ENCODE results near the gene AGFG2. TPM values are rescaled to one million over a fixed set of nuclear protein-coding genes. Genes with fewer than 3 reads are reported as not detected.
"Not testable (repeated sequence)": the region's sequence is repeated elsewhere in the genome, so short reads cannot be mapped to it uniquely, and the experiment has no call there.

Gene AGFG2
- total and polyA plus RNA-seq, 2 of the 4 experiments (the other 2 are of a cell fraction) = 3.0 to 10.0 TPM

GRCh38 chr7:100528108-100528866 lies 10.7 kb upstream of the AGFG2 start:
- H3K14ac ChIP-seq (replicated peaks; ENCODE audit: low read depth, low read length); H3K36me3 ChIP-seq (ENCODE audit: control insufficient read depth, insufficient read depth, low read length); H3K9me1 ChIP-seq (ENCODE audit: insufficient read depth, low read length); H3K4me2 ChIP-seq (ENCODE audit: low read depth, low read length); H3K27ac ChIP-seq (ENCODE audit: insufficient read depth, low read length); H3K4me1 ChIP-seq (ENCODE audit: control insufficient read depth, insufficient read depth, low read length); H2AK5ac ChIP-seq (ENCODE audit: low read depth, low read length); intact Hi-C loops (cut with micrococcal nuclease); H2AK9ac ChIP-seq (replicated peaks; ENCODE audit: low read depth, low read length, poor library complexity); H4K20me1 ChIP-seq (ENCODE audit: insufficient read depth, low read length); H3K18ac ChIP-seq (ENCODE audit: low read depth, low read length); H3K9me3 ChIP-seq (ENCODE audit: control insufficient read depth, insufficient read depth, low read length); H3K9ac ChIP-seq (ENCODE audit: low read depth, low read length); H4K8ac ChIP-seq (ENCODE audit: low read depth in 2 of 2, low read length in 2 of 2); H2BK20ac ChIP-seq (ENCODE audit: low read depth, low read length); H3K56ac ChIP-seq (ENCODE audit: extremely low read depth, insufficient read depth, low read length); BruUV-seq (replicated peaks); H3K27me3 ChIP-seq (ENCODE audit: control insufficient read depth, insufficient read depth, low read length); ATAC-seq (ENCODE audit: low read depth); DNase-seq; H3K4ac ChIP-seq (ENCODE audit: low read depth, low read length); H3K79me1 ChIP-seq (ENCODE audit: low read depth in 1 of 2, low read length in 2 of 2); in situ Hi-C loops (cut with MboI; ENCODE audit: low sequenced_read_pairs); H4K91ac ChIP-seq (ENCODE audit: insufficient read depth, low read depth, low read length); H2BK15ac ChIP-seq (ENCODE audit: low read depth, low read length); H2AFZ ChIP-seq (replicated peaks; ENCODE audit: low read length, poor library complexity); H2BK120ac ChIP-seq (ENCODE audit: low read depth, low read length); H2BK5ac ChIP-seq (ENCODE audit: low read depth, low read length, poor library complexity, severe bottlenecking); H3K23ac ChIP-seq (ENCODE audit: low read depth, low read length); dilution Hi-C loops (cut with HindIII; ENCODE audit: low sequenced_read_pairs, unreplicated experiment); CTCF ChIA-PET; H4K5ac ChIP-seq (ENCODE audit: low read depth, low read length); H3K4me3 ChIP-seq (ENCODE audit: insufficient read depth, low read depth, low read length): not testable (repeated sequence)
- POLR2A ChIA-PET (ENCODE audit: unreplicated experiment) = interaction anchor here (0.6 kb wide), 1 partner anchor 11 kb away, joined by 9 read pairs; the partner anchor contains the start of gene AGFG2
- no CpG with 5 or more reads among the region's 12 CpGs for WGBS, 2 experiments (ENCODE audit: extremely low coverage in 2 of 2, insufficient read length in 1 of 2)
